ENCODE data around the gene R3HDM4.
"Not testable (repeated sequence)": the region's sequence is repeated elsewhere in the genome, so short reads cannot be mapped to it uniquely, and the experiment has no call there.

R3HDM4 gene

GRCh38 chr19:853614-854220 lies 59.3 kb downstream of the R3HDM4 start:
- DNase-seq: not testable (repeated sequence)

- no peak for DNase-seq
These were observed 59.9 kb downstream of the R3HDM4 start for GRCh38 chr19:853014-853585.

- no peak for DNase-seq
These were observed 60.6 kb downstream of the R3HDM4 start, which contains the start of gene ELANE for GRCh38 chr19:852136-853013. TSS of gene ELANE (plus strand) at chr19:852303. CDS start at chr19:852329, 26 bp downstream.

- no peak for DNase-seq
These were observed 62.1 kb downstream of the R3HDM4 start for GRCh38 chr19:850979-851335.

GRCh38 chr19:850221-850978 lies 62.6 kb downstream of the R3HDM4 start:
- DNase-seq: peak; percentile 93

GRCh38 chr19:849195-849594 lies 63.8 kb downstream of the R3HDM4 start:
- not testable (repeated sequence) for DNase-seq

- no peak for DNase-seq
These were observed 64.6 kb downstream of the R3HDM4 start for GRCh38 chr19:848386-848921.
